ENCODE data around the gene ZNF789.

Gene ZNF789

DNA sequence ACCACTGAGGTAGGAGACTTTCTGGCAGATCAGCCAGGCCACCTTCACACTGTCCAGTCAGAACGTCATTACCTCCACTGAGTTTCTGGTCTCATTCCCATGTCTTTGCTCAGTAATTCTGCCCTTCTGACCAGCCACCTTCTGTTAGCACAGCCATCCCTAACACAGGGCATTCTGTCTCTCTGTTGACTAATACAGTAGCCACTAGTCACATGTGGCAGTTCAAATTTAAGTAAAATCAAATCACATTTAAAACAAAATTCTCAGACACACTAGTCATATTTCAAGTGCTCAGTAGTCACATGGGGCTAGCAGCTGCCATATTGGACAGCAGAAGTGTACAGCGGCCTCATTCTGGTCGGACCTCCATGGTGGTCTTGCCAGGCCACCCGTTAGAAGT is 26.6 kb upstream of the ZNF789 start:
- Histone ChIP-seq H3K36me3 (ENCODE audit: control insufficient read depth, insufficient read depth, low read length) (peaks cover 83% of the 10 kb centered on the region), H3K9me3 (ENCODE audit: control insufficient read depth, insufficient read depth, low read length) (no peaks in the 10 kb centered on the region), H3K4me1 (ENCODE audit: control insufficient read depth, insufficient read depth, low read length) (peaks cover 3% of the 10 kb centered on the region; the same call in 1 of the 2 replicates)

DNA sequence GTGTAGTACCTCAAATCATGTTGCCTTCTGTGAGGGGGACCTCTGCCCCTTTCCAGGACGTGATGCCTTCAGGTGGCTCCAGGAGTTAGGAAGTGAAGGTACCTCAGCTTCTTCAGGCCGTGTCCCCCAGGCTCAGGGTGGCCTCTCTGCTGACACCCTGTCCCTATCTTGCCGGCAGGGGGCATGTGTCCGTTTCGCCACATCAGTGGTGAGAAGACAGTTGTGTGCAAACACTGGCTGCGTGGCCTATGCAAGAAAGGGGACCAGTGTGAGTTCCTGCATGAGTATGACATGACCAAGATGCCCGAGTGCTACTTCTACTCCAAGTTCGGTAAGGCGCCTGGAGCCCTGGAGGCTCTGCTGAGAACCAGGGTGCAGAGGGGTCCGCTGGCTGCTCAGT is 24.7 kb upstream of the ZNF789 start:
- no peak overlapping the region for H3K9ac ChIP-seq (ENCODE audit: low read depth, low read length)
- H3K36me3 ChIP-seq (ENCODE audit: control insufficient read depth, insufficient read depth, low read length): peaks cover 89% of the 10 kb centered on the region
- H3K27ac ChIP-seq (ENCODE audit: low read depth, low read length): no peak overlapping the region
- no peaks in the 10 kb centered on the region for H3K9me3 ChIP-seq (ENCODE audit: control insufficient read depth, insufficient read depth, low read length)
- H3K4me3 ChIP-seq (ENCODE audit: low read depth, low read length): no peak overlapping the region
- no peaks in the 10 kb centered on the region for H3K27me3 ChIP-seq (ENCODE audit: control insufficient read depth, insufficient read depth, low read length)
- no peaks in the 10 kb centered on the region for H3K4me1 ChIP-seq (ENCODE audit: control insufficient read depth, insufficient read depth, low read length)

More for the DNA sequence above, 26.6 kb upstream of the ZNF789 start:
- no peak overlapping the region for H3K9ac ChIP-seq (ENCODE audit: low read depth, low read length)
- H3K27ac ChIP-seq (ENCODE audit: low read depth, low read length): no peak overlapping the region
- no peak overlapping the region for H3K4me3 ChIP-seq (ENCODE audit: low read depth, low read length)
- H3K27me3 ChIP-seq (ENCODE audit: control insufficient read depth, insufficient read depth, low read length): no peaks in the 10 kb centered on the region

DNA sequence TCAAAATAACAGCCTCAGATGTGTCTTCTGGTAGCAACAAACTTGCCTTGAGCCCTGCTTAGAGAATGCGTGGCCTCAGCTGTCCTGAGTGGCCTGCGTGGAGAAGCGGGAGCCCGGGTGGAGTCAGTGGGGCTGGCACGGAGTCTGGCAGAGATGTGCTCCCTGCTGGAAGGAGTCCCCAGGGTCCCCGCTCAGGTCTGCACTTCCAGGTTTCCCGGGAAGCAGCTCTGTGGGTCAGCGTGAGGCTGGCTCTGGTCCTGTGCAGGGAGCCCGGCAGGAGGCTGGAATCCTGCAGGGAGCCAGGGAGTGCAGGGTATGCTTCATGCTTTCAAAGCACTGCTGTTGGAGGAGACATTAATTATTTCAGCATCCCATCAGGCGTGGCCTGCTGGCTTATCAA is 23.8 kb upstream of the ZNF789 start:
- Histone ChIP-seq H3K9me3 (ENCODE audit: control insufficient read depth, insufficient read depth, low read length) (no peaks in the 10 kb centered on the region), H3K9ac (ENCODE audit: low read depth, low read length) (no peak overlapping the region), H3K4me3 (ENCODE audit: low read depth, low read length) (no peak overlapping the region), H3K36me3 (ENCODE audit: control insufficient read depth, insufficient read depth, low read length) (peaks cover 89% of the 10 kb centered on the region), H3K4me1 (ENCODE audit: control insufficient read depth, insufficient read depth, low read length) (no peaks in the 10 kb centered on the region), H3K27me3 (ENCODE audit: control insufficient read depth, insufficient read depth, low read length) (no peaks in the 10 kb centered on the region), H3K27ac (ENCODE audit: low read depth, low read length) (no peak overlapping the region)

DNA sequence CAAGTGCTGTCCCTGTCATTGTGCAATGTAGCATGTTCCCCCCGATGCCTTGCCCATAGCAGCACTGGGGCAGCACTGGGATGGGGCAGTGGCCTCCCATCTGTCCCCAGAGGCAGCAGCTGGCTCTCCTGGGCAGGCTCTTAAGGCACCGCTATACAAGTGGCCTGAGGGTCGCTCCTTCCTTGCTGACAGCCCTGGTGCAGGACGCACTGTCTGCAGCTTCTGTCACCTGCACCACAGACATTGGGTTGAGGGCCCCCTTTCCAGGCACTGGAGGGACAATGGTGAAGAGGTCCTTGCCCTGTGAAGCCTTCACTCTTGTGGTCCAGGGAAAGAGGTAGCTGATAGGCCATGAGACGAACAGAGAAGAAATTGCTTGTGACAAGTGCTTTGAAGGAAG is 23.4 kb upstream of the ZNF789 start:
- Histone ChIP-seq H3K27ac (ENCODE audit: low read depth, low read length) (no peak overlapping the region), H3K36me3 (ENCODE audit: control insufficient read depth, insufficient read depth, low read length) (peaks cover 90% of the 10 kb centered on the region), H3K4me1 (ENCODE audit: control insufficient read depth, insufficient read depth, low read length) (no peaks in the 10 kb centered on the region), H3K27me3 (ENCODE audit: control insufficient read depth, insufficient read depth, low read length) (no peaks in the 10 kb centered on the region), H3K9me3 (ENCODE audit: control insufficient read depth, insufficient read depth, low read length) (no peaks in the 10 kb centered on the region), H3K4me3 (ENCODE audit: low read depth, low read length) (no peak overlapping the region), H3K9ac (ENCODE audit: low read depth, low read length) (no peak overlapping the region)

DNA sequence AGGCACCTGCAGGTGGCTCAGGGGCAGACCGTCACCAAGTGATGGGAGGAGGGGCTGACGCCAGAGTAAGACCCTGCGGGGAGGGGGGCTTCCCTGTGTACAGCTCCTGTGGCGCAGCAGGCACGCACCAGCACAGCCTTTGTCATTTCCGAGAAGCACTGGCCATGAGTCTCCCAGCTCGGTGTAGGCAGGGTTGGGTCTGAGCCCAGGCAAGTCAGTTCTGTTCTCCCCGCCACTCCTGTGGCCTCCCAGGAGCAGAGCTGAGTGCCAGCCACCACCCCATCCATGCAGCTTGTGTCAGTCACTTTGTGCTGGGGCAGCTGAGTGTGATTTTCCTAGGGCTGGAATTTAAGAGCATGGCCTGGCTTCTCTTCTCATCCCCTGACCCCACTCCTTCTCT is 20.8 kb upstream of the ZNF789 start:
- no peaks in the 10 kb centered on the region for H3K27me3 ChIP-seq (ENCODE audit: control insufficient read depth, insufficient read depth, low read length)
- no peak overlapping the region for H3K27ac ChIP-seq (ENCODE audit: low read depth, low read length)
- no peak overlapping the region for H3K9ac ChIP-seq (ENCODE audit: low read depth, low read length)
- peaks cover 94% of the 10 kb centered on the region for H3K36me3 ChIP-seq (ENCODE audit: control insufficient read depth, insufficient read depth, low read length)
- no peaks in the 10 kb centered on the region for H3K9me3 ChIP-seq (ENCODE audit: control insufficient read depth, insufficient read depth, low read length)
- no peaks in the 10 kb centered on the region for H3K4me1 ChIP-seq (ENCODE audit: control insufficient read depth, insufficient read depth, low read length)
- H3K4me3 ChIP-seq (ENCODE audit: low read depth, low read length): no peak overlapping the region

DNA sequence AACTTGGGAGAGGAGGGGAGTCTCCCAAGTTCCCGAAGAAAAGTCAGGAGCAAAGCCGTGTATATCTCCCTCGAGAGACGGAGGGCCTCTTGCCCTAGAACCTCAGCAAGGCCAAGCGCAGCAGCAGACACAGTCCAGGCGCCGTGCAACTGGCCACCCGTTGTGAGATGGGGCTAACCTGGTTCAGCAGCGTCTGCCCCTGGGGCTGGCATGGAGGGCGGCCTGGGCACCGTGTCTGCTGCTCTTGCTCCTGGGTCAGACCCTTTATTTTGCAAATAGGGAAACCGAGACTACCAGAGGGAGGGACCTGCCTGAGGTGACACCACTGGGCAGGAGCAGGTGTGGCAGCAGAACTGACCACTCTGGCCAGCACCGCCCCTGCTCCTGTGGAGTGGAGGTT is 20.1 kb upstream of the ZNF789 start:
- no peak overlapping the region for H3K9ac ChIP-seq (ENCODE audit: low read depth, low read length)
- no peak overlapping the region for H3K27ac ChIP-seq (ENCODE audit: low read depth, low read length)
- H3K4me1 ChIP-seq (ENCODE audit: control insufficient read depth, insufficient read depth, low read length): no peaks in the 10 kb centered on the region
- H3K4me3 ChIP-seq (ENCODE audit: low read depth, low read length): no peak overlapping the region
- H3K36me3 ChIP-seq (ENCODE audit: control insufficient read depth, insufficient read depth, low read length): peaks cover 99% of the 10 kb centered on the region
- H3K9me3 ChIP-seq (ENCODE audit: control insufficient read depth, insufficient read depth, low read length): no peaks in the 10 kb centered on the region
- H3K27me3 ChIP-seq (ENCODE audit: control insufficient read depth, insufficient read depth, low read length): no peaks in the 10 kb centered on the region

DNA sequence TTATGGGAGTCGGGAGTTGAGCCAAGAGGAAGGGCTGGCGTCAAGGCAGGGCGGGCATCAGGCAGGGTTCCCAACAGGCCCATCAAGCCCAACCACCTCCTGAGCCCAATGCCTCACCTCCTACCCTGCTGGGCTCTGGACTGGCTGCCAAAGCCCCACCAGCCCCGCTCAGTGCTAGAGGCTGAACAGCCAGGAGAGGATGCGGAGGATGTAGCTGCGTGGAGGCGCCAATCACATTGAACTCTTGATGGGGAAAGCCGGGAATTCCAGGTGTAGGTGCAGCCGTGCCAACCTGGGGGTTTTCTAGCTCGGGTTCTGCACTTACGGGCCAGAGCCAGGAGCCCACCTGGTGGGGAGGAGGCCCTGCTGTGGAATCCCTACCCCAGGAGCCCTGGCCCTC is 19.6 kb upstream of the ZNF789 start:
- no peak overlapping the region for H3K27ac ChIP-seq (ENCODE audit: low read depth, low read length)
- no peaks in the 10 kb centered on the region for H3K27me3 ChIP-seq (ENCODE audit: control insufficient read depth, insufficient read depth, low read length)
- H3K4me1 ChIP-seq (ENCODE audit: control insufficient read depth, insufficient read depth, low read length): no peaks in the 10 kb centered on the region
- peaks cover 99% of the 10 kb centered on the region for H3K36me3 ChIP-seq (ENCODE audit: control insufficient read depth, insufficient read depth, low read length)
- H3K9me3 ChIP-seq (ENCODE audit: control insufficient read depth, insufficient read depth, low read length): no peaks in the 10 kb centered on the region
- H3K9ac ChIP-seq (ENCODE audit: low read depth, low read length): no peak overlapping the region
- H3K4me3 ChIP-seq (ENCODE audit: low read depth, low read length): no peak overlapping the region

DNA sequence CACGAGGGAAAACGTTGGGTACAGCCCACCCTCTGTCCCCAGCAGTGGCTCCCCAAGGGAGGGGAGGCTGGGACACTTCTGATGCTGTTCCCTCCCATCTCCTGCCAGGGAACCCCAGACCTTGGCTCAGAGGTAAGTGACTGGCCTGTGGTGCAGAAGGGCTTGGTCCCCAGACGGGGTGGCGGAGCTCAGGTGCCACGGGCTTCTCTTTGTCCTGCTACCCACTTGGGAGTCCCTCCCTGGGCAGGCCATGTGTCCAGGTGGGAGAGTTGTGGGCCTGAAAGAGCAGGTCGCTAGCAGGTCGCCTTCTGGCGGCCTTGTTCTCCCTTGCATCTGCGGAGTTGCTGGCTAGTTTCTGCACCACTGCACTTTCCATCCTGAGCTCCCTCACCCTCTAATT is 16.8 kb upstream of the ZNF789 start:
- peaks cover 98% of the 10 kb centered on the region for H3K36me3 ChIP-seq (ENCODE audit: control insufficient read depth, insufficient read depth, low read length)
- no peaks in the 10 kb centered on the region for H3K9me3 ChIP-seq (ENCODE audit: control insufficient read depth, insufficient read depth, low read length)
- no peaks in the 10 kb centered on the region for H3K27me3 ChIP-seq (ENCODE audit: control insufficient read depth, insufficient read depth, low read length)
- H3K9ac ChIP-seq (ENCODE audit: low read depth, low read length): no peak overlapping the region
- no peak overlapping the region for H3K4me3 ChIP-seq (ENCODE audit: low read depth, low read length)
- no peak overlapping the region for H3K27ac ChIP-seq (ENCODE audit: low read depth, low read length)
- no peaks in the 10 kb centered on the region for H3K4me1 ChIP-seq (ENCODE audit: control insufficient read depth, insufficient read depth, low read length)

DNA sequence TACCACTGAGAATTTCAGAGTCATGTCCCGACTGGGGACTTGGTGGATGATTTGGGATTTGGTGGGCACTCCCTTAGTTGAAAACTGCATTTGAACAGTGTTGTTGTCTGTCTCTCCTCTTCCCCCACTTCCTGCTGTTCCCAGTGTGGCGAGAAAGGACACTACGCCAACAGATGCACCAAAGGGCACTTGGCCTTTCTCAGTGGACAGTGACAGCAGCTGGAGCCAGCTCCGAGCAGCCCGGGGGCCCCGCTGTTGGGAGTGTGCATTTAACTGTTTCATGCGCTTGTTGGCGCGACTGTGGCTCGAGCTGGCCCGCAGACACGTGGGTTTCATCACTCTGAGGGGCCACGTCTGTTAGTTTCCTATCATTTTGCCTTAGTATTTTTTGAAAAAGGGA is 16.4 kb upstream of the ZNF789 start:
- Histone ChIP-seq H3K36me3 (ENCODE audit: control insufficient read depth, insufficient read depth, low read length) (peaks cover 94% of the 10 kb centered on the region), H3K9ac (ENCODE audit: low read depth, low read length) (no peak overlapping the region), H3K9me3 (ENCODE audit: control insufficient read depth, insufficient read depth, low read length) (no peaks in the 10 kb centered on the region), H3K4me3 (ENCODE audit: low read depth, low read length) (no peak overlapping the region), H3K27ac (ENCODE audit: low read depth, low read length) (no peak overlapping the region), H3K4me1 (ENCODE audit: control insufficient read depth, insufficient read depth, low read length) (no peaks in the 10 kb centered on the region), H3K27me3 (ENCODE audit: control insufficient read depth, insufficient read depth, low read length) (no peaks in the 10 kb centered on the region)

DNA sequence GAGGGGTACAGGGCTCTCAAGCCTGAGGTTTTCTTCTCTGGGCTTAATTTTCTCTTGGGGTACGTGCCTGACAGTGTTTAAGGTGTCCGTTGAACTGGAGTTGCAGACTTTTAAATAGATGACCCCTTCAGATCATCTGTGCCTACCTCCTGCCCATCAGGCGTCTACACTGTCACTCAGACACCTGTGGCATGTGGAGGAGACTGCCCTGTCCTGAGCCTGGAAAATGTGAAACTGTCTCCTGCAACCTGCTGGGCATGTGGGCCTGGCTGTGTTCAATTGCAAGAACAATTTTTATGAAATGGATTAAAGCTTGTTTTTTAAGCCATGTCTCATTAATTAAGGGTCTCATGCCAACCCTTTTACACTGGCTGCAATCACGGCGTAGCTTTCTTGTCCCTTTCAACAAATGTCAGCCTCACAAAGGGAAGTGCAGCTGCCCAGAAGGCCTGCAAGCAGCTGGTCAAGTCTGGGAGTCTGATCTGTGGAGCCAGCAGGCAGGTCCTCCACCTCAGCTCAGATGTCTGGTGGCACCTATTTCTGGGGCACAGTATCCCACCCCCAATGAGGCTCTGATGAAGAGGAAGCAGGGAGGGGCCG is 15.5 kb upstream of the ZNF789 start:
- no peaks in the 10 kb centered on the region for H3K9me3 ChIP-seq (ENCODE audit: control insufficient read depth, insufficient read depth, low read length)
- H3K27me3 ChIP-seq (ENCODE audit: control insufficient read depth, insufficient read depth, low read length): no peaks in the 10 kb centered on the region
- H3K36me3 ChIP-seq (ENCODE audit: control insufficient read depth, insufficient read depth, low read length): peaks cover 88% of the 10 kb centered on the region
- no peaks in the 10 kb centered on the region for H3K4me1 ChIP-seq (ENCODE audit: control insufficient read depth, insufficient read depth, low read length)
- no peak overlapping the region for H3K4me3 ChIP-seq (ENCODE audit: low read depth, low read length)
- no peak overlapping the region for H3K9ac ChIP-seq (ENCODE audit: low read depth, low read length)
- H3K27ac ChIP-seq (ENCODE audit: low read depth, low read length): no peak overlapping the region

DNA sequence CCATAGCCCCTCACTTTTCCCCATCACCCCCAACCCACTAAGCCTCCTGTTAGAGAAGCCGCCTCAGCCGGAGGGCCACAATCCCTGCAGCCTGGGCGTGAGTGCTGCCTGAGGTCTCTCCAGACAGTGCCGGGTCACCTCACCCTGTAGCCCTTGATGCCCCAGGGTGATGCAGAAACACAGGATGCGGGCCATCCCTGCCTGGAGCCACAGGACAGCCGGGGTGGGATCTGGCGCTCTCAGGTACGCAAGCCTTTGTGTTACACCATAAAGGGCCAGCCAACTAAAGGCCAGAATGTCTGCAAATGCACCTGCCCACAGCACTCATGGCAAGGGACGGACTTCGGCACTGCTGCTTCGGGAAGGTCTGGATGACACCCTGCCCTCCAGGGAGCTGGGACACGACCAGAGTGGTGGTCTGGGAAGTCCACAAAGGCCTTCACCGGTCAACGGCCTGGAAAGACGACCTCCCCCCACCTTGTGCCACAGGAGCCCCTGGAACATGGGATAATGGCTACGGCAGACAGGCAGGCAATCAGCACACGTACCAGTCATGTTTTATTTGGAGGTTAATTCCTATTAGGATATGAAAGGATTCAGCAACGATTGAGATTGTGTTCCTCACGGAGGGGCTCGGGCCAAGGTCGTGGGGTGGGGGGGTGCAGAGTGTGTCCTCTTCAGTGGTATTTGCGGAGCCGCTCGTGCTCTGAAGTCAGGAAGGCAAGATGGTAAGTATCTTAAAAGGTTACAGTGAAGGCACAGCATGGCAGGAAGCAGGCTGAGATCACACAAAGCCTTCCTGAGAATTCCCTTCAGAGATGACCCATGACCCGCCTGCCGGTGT is 14.8 kb upstream of the ZNF789 start:
- H3K4me3 ChIP-seq (ENCODE audit: low read depth, low read length): no peak overlapping the region
- H3K27ac ChIP-seq (ENCODE audit: low read depth, low read length): peak overlapping the region; percentile 35
- H3K9ac ChIP-seq (ENCODE audit: low read depth, low read length): no peak overlapping the region
- no peaks in the 10 kb centered on the region for H3K27me3 ChIP-seq (ENCODE audit: control insufficient read depth, insufficient read depth, low read length)
- H3K4me1 ChIP-seq (ENCODE audit: control insufficient read depth, insufficient read depth, low read length): no peaks in the 10 kb centered on the region
- H3K36me3 ChIP-seq (ENCODE audit: control insufficient read depth, insufficient read depth, low read length): peaks cover 85% of the 10 kb centered on the region
- H3K9me3 ChIP-seq (ENCODE audit: control insufficient read depth, insufficient read depth, low read length): no peaks in the 10 kb centered on the region

All from HUES48 (cell line).